IMR-90 (cell line): ENCODE results near the gene COG1. TPM values are rescaled to one million over a fixed set of nuclear protein-coding genes. Genes with fewer than 3 reads are reported as not detected.

Experiments
- ATAC-seq: fragments of 200-7000 bp; cut with Tn5 transposase; 2 replicates; pipeline ENCODE4 v1.9.1; 2020; ENCODE audit warnings: low read depth, mild to moderate bottlenecking, moderate library complexity
- BruUV-seq: library from RNA; stranded (reverse); fragments of 400-500 nt; replicated peaks from 2 replicates; lab custom pipeline; 2021; lab: Mats Ljungman, UMichigan
- CTCF ChIA-PET: fragments of 300-600 bp; formaldehyde crosslinking; extraction: SDS; loops from one replicate; lab custom pipeline; 2021; ENCODE audit warnings: antibody characterized with exemption; lab: Yijun Ruan, JAX
- POLR2A ChIA-PET: fragments of 300-600 bp; sonication (Branson Sonifier 250); formaldehyde crosslinking; loops from one replicate; lab custom pipeline; 2022; ENCODE audit warnings: antibody characterized with exemption; ENCODE audit not compliant: unreplicated experiment; lab: Charles Lee
- DNase-seq: peaks from one replicate; pipeline ENCODE4 v3.0.0; 2013
- H2AFZ ChIP-seq: replicated peaks from 2 replicates; pipeline ENCODE3; 2013; ENCODE audit warnings: low read length, mild to moderate bottlenecking; ENCODE audit not compliant: poor library complexity
- H2AK5ac ChIP-seq: 2 replicates; pipeline ENCODE4 v1.6.1; 2013; ENCODE audit warnings: low read depth, low read length, inconsistent platforms
- H2AK9ac ChIP-seq: replicated peaks from 2 replicates; pipeline ENCODE3; 2013; ENCODE audit warnings: mild to moderate bottlenecking, low read depth, low read length, moderate library complexity; ENCODE audit not compliant: poor library complexity
- H2BK120ac ChIP-seq: 2 replicates; pipeline ENCODE4 v1.6.1; 2013; ENCODE audit warnings: low read depth, low read length, inconsistent platforms
- H2BK15ac ChIP-seq: 3 replicates; pipeline ENCODE4 v1.6.1; 2013; ENCODE audit warnings: low read depth, low read length, inconsistent platforms
- H2BK20ac ChIP-seq: 2 replicates; pipeline ENCODE4 v1.6.1; 2013; ENCODE audit warnings: low read depth, mild to moderate bottlenecking, inconsistent platforms, low read length, moderate library complexity
- H2BK5ac ChIP-seq: 2 replicates; pipeline ENCODE4 v1.6.1; 2013; ENCODE audit warnings: mild to moderate bottlenecking, low read depth, low read length, inconsistent platforms; ENCODE audit not compliant: poor library complexity, severe bottlenecking
- H3K14ac ChIP-seq: replicated peaks from 2 replicates; pipeline ENCODE4 v1.6.1; 2013; ENCODE audit warnings: low read depth, low read length, inconsistent platforms
- H3K18ac ChIP-seq: 2 replicates; pipeline ENCODE4 v1.6.1; 2013; ENCODE audit warnings: low read depth, low read length, control low read depth
- H3K23ac ChIP-seq: 2 replicates; pipeline ENCODE4 v1.6.1; 2013; ENCODE audit warnings: low read depth, low read length, inconsistent platforms
- H3K27ac ChIP-seq: 2 replicates; pipeline ENCODE4 v1.5.1; 2013; ENCODE audit warnings: mild to moderate bottlenecking, control low read depth, low read length; ENCODE audit not compliant: insufficient read depth
- H3K27me3 ChIP-seq: 2 replicates; pipeline ENCODE4 v1.6.1; 2013; ENCODE audit warnings: low read length; ENCODE audit not compliant: control insufficient read depth, insufficient read depth
- H3K36me3 ChIP-seq: 2 replicates; pipeline ENCODE4 v1.6.1; 2013; ENCODE audit warnings: low read length, mixed read lengths; ENCODE audit not compliant: control insufficient read depth, insufficient read depth
- H3K4ac ChIP-seq: 2 replicates; pipeline ENCODE4 v1.6.1; 2013; ENCODE audit warnings: low read depth, low read length, inconsistent platforms
- H3K4me1 ChIP-seq: 2 replicates; pipeline ENCODE4 v1.6.1; 2013; ENCODE audit warnings: low read length, mixed read lengths; ENCODE audit not compliant: control insufficient read depth, insufficient read depth
- H3K4me2 ChIP-seq: 2 replicates; pipeline ENCODE4 v1.6.1; 2013; ENCODE audit warnings: low read depth, mild to moderate bottlenecking, control low read depth, low read length, moderate library complexity
- H3K4me3 ChIP-seq: 2 replicates; pipeline ENCODE4 v1.5.1; 2013; ENCODE audit warnings: low read depth, mild to moderate bottlenecking, control low read depth, low read length, moderate library complexity; ENCODE audit not compliant: insufficient read depth
- H3K56ac ChIP-seq: 2 replicates; pipeline ENCODE4 v1.6.1; 2013; ENCODE audit warnings: low read length, inconsistent platforms; ENCODE audit not compliant: insufficient read depth; ENCODE audit errors: extremely low read depth
- H3K79me1 ChIP-seq, 2 experiments: 2 replicates each; pipeline ENCODE4 v1.6.1; 2013; ENCODE audit warnings: low read length in 2 of 2, inconsistent platforms in 1 of 2, low read depth in 1 of 2
- H3K9ac ChIP-seq: 2 replicates; pipeline ENCODE4 v1.6.1; 2013; ENCODE audit warnings: low read depth, low read length, control low read depth
- H3K9me1 ChIP-seq: 2 replicates; pipeline ENCODE4 v1.6.1; 2013; ENCODE audit warnings: low read length, inconsistent platforms; ENCODE audit not compliant: insufficient read depth
- H3K9me3 ChIP-seq: 2 replicates; pipeline ENCODE4 v1.6.1; 2013; ENCODE audit warnings: low read length; ENCODE audit not compliant: control insufficient read depth, insufficient read depth
- H4K20me1 ChIP-seq: 2 replicates; pipeline ENCODE4 v1.6.1; 2013; ENCODE audit warnings: low read length, inconsistent platforms; ENCODE audit not compliant: insufficient read depth
- H4K5ac ChIP-seq: 2 replicates; pipeline ENCODE4 v1.6.1; 2013; ENCODE audit warnings: mild to moderate bottlenecking, low read depth, low read length, control low read depth
- H4K8ac ChIP-seq, 2 experiments: 2 replicates each; pipeline ENCODE4 v1.6.1; 2013; ENCODE audit warnings: low read depth in 2 of 2, low read length in 2 of 2, control low read depth in 1 of 2, inconsistent platforms in 1 of 2
- H4K91ac ChIP-seq: 2 replicates; pipeline ENCODE4 v1.6.1; 2013; ENCODE audit warnings: low read depth, low read length, inconsistent platforms; ENCODE audit not compliant: insufficient read depth
- BHLHE40 ChIP-seq: fragments of 150-350 bp; IDR thresholded peaks from 2 replicates; pipeline ENCODE4 v1.6.1; 2016; ENCODE audit warnings: mild to moderate bottlenecking, low read depth, low read length
- CEBPB ChIP-seq: IDR thresholded peaks from 2 replicates; pipeline ENCODE4 v1.6.1; 2012; ENCODE audit warnings: low read depth, low read length, improper control_type of control experiment
- CHD1 ChIP-seq: IDR thresholded peaks from 2 replicates; pipeline ENCODE4 v1.6.1; 2012; ENCODE audit warnings: low read depth, low read length, improper control_type of control experiment
- MAFK ChIP-seq: IDR thresholded peaks from 2 replicates; pipeline ENCODE4 v1.6.1; 2012; ENCODE audit warnings: low read depth, low read length, improper control_type of control experiment
- MAZ ChIP-seq: IDR thresholded peaks from 2 replicates; pipeline ENCODE4 v1.6.1; 2012; ENCODE audit warnings: low read depth, mild to moderate bottlenecking, low read length, improper control_type of control experiment, moderate library complexity, borderline replicate concordance
- MXI1 ChIP-seq: IDR thresholded peaks from 2 replicates; pipeline ENCODE4 v1.6.1; 2012; ENCODE audit warnings: low read depth, mild to moderate bottlenecking, low read length, moderate library complexity, borderline replicate concordance
- NFE2L2 ChIP-seq: fragments of 150-350 bp; IDR thresholded peaks from 2 replicates; pipeline ENCODE4 v1.6.1; 2016; ENCODE audit warnings: low read depth, mild to moderate bottlenecking, low read length
- POLR2A ChIP-seq: IDR thresholded peaks from 2 replicates; pipeline ENCODE4 v1.6.1; 2012; ENCODE audit warnings: mild to moderate bottlenecking, low read depth, low read length
- RCOR1 ChIP-seq: IDR thresholded peaks from 2 replicates; pipeline ENCODE4 v1.6.1; 2012; ENCODE audit warnings: mild to moderate bottlenecking, low read length, improper control_type of control experiment; ENCODE audit not compliant: insufficient replicate concordance
- RFX5 ChIP-seq: IDR thresholded peaks from 2 replicates; pipeline ENCODE4 v1.8.0; 2012; ENCODE audit warnings: low read depth, mild to moderate bottlenecking, low read length, moderate library complexity
- SMC3 ChIP-seq: fragments of 150-350 bp; IDR thresholded peaks from 2 replicates; pipeline ENCODE4 v1.6.1; 2016; ENCODE audit warnings: low read depth, mild to moderate bottlenecking, antibody characterized with exemption, low read length, moderate library complexity
- WGBS, 2 experiments: methylation state at CpG; one replicate each; pipeline versions ENCODE4 v1.1.5 to v1.1.7; 2013; ENCODE audit warnings: missing lambda C conversion rate in 2 of 2; ENCODE audit not compliant: insufficient read length in 1 of 2; ENCODE audit errors: extremely low coverage in 2 of 2; 5-methylcytosine and 5-hydroxymethylcytosine counted together
- dilution Hi-C: fragments of 300-500 bp; cut with HindIII; formaldehyde crosslinking; loops from one replicate; pipeline ENCODE4 v1.14.3; 2018; ENCODE audit warnings: low sequenced_read_pairs; ENCODE audit not compliant: unreplicated experiment
- in situ Hi-C: fragments of 300-500 bp; cut with MboI; formaldehyde crosslinking; loops from 3 replicates; pipeline ENCODE4 v1.14.3; 2019; ENCODE audit warnings: low sequenced_read_pairs, inconsistent platforms, mixed read lengths
- intact Hi-C: fragments of 100-400 bp; cut with micrococcal nuclease; formaldehyde crosslinking; loops from 2 replicates; pipeline ENCODE4 v1.10.0; 2022
- polyA plus RNA-seq, 3 experiments: library from polyadenylated mRNA; depleted of rRNA; stranded (reverse); fragments of >200 nt; gene quantifications; 2 replicates each; pipeline ENCODE4 v1.2.3, GENCODE V29; 2012; ENCODE audit warnings: low replicate concordance in 1 of 3
- total RNA-seq: library from RNA; depleted of rRNA; stranded (reverse); fragments of >200 nt; gene quantifications from 2 replicates; pipeline ENCODE4 v1.2.3, GENCODE V29; 2012
- TF ChIP-seq, protein P1 (sequence below): fragments of 150-350 bp; IDR thresholded peaks from 2 replicates; pipeline ENCODE4 v1.6.1; 2016; ENCODE audit warnings: low read depth, mild to moderate bottlenecking, low read length, moderate library complexity, borderline replicate concordance
- TF ChIP-seq, protein P2 (sequence below): conservative IDR thresholded peaks from 2 replicates; pipeline ENCODE4 v1.5.1; 2012; ENCODE audit warnings: mild to moderate bottlenecking, low read depth, low read length, improper control_type of control experiment

COG1 gene
- total and polyA plus RNA-seq, 2 of the 4 experiments (the other 2 are of a cell fraction), result 18.3 to 35.1 TPM

DNA sequence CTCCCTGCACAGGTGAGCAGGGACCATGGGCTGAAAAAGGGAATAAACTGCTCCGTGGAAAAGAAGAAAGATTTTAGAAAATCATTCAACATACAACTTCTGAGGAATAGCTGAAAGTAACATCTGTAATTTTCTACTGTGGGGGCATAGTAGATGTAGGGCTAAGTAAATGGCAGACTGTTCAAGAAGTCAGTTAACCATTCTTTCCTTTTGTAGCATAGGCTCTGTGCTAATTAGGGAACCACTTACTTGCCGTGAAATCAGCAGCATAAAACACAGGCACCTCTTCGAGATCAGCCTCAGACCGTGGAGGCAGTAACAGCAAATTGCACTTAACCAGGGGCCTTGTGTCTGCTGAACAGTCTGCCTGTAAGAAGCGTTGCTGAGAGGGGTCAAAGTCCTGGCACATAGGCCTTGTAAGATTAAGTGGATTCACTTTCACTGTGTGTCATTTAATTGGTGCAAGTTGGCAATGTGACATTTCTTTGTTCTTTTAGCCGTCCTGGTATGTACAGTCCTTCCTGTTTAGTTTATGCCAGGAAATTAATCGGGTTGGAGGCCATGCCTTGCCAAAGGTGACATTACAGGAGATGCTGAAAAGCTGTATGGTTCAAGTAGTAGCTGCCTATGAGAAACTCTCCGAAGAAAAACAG lies 10.4 kb downstream of the COG1 start:
- TF ChIP-seq CHD1 (no peak), MAZ (no peak), RFX5 (no peak), RCOR1 (no peak), MXI1 (no peak), NFE2L2 (no peak), BHLHE40 (no peak), SMC3 (no peak), CEBPB (no peak), POLR2A (no peak), MAFK (no peak)
- TF ChIP-seq, protein P1, sequence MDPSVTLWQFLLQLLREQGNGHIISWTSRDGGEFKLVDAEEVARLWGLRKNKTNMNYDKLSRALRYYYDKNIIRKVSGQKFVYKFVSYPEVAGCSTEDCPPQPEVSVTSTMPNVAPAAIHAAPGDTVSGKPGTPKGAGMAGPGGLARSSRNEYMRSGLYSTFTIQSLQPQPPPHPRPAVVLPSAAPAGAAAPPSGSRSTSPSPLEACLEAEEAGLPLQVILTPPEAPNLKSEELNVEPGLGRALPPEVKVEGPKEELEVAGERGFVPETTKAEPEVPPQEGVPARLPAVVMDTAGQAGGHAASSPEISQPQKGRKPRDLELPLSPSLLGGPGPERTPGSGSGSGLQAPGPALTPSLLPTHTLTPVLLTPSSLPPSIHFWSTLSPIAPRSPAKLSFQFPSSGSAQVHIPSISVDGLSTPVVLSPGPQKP, result no peak
- TF ChIP-seq, protein P2, sequence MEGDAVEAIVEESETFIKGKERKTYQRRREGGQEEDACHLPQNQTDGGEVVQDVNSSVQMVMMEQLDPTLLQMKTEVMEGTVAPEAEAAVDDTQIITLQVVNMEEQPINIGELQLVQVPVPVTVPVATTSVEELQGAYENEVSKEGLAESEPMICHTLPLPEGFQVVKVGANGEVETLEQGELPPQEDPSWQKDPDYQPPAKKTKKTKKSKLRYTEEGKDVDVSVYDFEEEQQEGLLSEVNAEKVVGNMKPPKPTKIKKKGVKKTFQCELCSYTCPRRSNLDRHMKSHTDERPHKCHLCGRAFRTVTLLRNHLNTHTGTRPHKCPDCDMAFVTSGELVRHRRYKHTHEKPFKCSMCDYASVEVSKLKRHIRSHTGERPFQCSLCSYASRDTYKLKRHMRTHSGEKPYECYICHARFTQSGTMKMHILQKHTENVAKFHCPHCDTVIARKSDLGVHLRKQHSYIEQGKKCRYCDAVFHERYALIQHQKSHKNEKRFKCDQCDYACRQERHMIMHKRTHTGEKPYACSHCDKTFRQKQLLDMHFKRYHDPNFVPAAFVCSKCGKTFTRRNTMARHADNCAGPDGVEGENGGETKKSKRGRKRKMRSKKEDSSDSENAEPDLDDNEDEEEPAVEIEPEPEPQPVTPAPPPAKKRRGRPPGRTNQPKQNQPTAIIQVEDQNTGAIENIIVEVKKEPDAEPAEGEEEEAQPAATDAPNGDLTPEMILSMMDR, result no peak
- H2BK20ac ChIP-seq, result no peak overlapping the region
- no peak; the same call in 1 of the 2 replicates for ATAC-seq

More for the DNA sequence above, 10.4 kb downstream of the COG1 start:
- Histone ChIP-seq H4K8ac (no peak overlapping the region), H3K9me1 (peaks cover 19% of the 10 kb centered on the region), H3K18ac (no peak overlapping the region), H3K23ac (peak overlapping the region; percentile 1; the same call in 1 of the 2 replicates), H3K79me1 (peaks cover 59 to 69% of the 10 kb centered on the region in 2 experiments), H3K4me3 (no peak overlapping the region), H4K91ac (no peak overlapping the region), H2BK120ac (no peak overlapping the region), H3K4me1 (peaks cover 5% of the 10 kb centered on the region), H3K36me3 (peaks cover 84% of the 10 kb centered on the region), H4K5ac (no peak overlapping the region), H3K4ac (no peak overlapping the region), H2AK5ac (no peak overlapping the region), H4K20me1 (peaks cover 18% of the 10 kb centered on the region), H3K9me3 (no peaks in the 10 kb centered on the region), H3K27ac (no peak overlapping the region; the same call in 1 of the 2 replicates), H3K4me2 (no peak overlapping the region), H2AFZ (no peak overlapping the region), H3K9ac (no peak overlapping the region), H3K27me3 (no peaks in the 10 kb centered on the region), H2BK5ac (no peak overlapping the region), H2AK9ac (no peak overlapping the region), H2BK15ac (no peak overlapping the region), H3K56ac (no peak overlapping the region), H3K14ac (no peak overlapping the region)
- intact Hi-C loops, result no loop called here
- in situ Hi-C loops, result loop anchor here (25.0 kb wide), 1 partner anchor 816 kb away; no protein-coding TSS in a partner anchor
- ChIA-PET CTCF (no interaction called here), POLR2A (no interaction called here)
- no TSS peak for BruUV-seq
- no peak for DNase-seq
- dilution Hi-C loops, result no loop called here
- WGBS, 2 experiments, result 61% methylated on average over 4 of the region's 8 CpGs; no CpG with 5 or more reads in 1 of the 2 experiments
